GM21619 (cell line): ENCODE results near the gene MAGI1.

Source experiments
- ATAC-seq: cut with Tn5 transposase; IDR thresholded peaks from one replicate; pipeline ENCODE4 v1.9.1; 2021; ENCODE audit not compliant: unreplicated experiment

MAGI1 gene

GRCh38 chr3:65814845-65815578 is 223.7 kb downstream of the MAGI1 start:
- ATAC-seq = no peak

- no peak for ATAC-seq
Observed at GRCh38 chr3:65811892-65812291, 226.8 kb downstream of the MAGI1 start.

DNA sequence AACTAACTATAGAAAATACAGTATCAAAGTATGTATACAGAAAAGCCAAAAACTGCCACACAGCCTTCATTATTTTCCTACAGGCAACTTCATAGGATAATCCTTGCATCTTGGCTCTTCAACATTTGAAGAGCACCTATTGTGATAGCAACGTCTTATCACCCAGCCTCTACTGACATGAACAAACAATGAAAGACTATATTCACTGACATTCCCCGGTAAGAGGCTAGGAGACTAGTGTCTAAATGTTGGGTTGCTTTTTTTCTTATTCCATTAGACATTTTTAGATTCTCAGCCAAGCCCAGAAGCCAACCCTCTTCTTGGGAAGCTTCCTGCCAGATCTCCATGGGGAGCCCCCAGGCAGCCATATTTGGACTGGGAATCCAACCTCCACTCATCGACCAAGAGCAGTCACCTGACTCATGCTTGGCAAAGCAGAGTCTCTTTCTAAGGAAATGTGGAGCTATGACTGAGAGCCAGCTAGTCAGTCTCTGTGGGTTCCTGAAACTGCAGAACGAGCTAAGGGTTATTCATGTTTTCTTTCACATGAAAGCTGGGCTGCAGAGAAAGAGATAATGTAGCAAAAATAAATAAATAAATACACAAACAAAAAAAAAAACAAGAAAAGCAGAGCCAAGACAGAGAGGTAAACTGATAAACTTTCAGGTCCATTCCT is 227.5 kb downstream of the MAGI1 start:
- no peak for ATAC-seq

GRCh38 chr3:65810302-65810701 is 228.4 kb downstream of the MAGI1 start:
- ATAC-seq = no peak

DNA sequence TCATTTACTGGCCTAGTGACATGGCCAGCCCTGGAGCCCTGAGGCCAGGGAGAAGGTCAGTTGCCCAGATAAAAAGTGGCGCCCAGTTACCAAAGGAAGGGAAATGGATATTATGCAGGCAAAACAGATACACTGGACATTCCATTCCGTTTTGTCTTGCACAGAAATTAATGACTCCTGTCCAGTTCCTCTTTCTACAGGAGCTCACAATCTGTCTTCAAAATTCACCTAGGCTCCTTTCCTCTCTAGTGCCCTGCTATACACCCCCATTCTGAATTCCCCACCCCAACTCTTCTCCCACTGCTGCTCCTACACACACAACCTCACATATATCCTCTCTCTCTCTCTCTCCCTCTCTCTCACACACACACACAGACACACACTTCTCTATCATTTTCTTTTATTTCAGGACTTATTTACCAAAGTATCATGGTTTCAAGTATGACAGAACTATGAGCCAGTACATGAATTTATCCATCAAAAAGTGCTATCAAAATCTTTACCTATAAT is 229.0 kb downstream of the MAGI1 start:
- ATAC-seq = no peak

GRCh38 chr3:65808824-65809223 is 229.9 kb downstream of the MAGI1 start:
- ATAC-seq = no peak

DNA sequence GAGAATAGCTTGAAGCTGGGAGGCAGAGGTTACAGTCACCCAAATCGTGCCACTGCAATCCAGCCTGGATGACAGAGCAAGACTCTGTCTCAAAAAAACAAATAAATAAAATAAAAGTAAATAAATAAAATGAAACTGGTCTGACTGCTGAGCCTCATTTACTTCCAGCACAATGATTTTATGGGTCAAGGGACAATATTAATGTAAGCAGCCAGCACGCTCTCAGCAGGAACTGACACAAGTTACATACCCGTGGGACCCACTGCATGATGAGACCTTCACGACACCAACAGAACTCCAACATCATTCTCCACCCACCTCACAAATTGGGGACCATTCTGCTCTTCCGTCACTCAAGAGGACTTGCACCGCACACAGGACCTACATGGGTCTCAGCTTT is 230.3 kb downstream of the MAGI1 start:
- no peak for ATAC-seq

DNA sequence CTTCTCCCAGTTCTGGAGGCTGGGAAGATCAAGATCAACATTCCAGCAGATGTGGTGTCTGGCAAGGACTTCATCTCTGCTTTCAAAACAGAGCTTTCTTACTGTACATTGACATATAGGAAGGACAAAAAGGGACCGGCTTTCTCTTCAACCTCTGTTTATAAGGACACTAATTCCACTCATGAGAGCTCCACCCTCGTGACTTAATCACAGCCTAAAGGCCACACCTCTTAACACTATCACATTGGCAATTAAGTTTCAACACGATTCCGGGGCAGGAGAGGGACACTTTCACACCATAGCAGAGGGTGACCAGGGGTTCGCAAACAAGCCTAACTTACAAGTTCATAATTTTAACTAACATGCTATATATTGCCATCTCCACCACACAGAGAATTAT is 231.5 kb downstream of the MAGI1 start:
- no peak for ATAC-seq

DNA sequence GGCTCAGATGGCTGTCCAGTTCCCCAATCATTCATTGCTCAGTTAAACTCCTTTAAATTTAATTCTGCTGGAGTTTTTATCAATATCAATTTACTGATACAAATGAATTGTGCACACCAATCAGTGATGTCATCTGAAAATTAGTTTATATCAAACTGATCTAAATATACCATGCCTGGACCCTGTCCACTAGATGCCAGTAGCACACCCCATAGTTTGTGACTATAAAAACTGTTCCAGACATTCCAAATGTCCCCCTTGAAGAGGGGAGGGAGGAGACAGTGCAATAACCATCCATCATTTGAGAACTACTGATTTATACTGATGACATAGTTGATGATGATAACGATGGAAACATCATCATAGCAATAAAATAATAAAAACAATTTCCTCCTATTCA is 232.1 kb downstream of the MAGI1 start:
- ATAC-seq = no peak

DNA sequence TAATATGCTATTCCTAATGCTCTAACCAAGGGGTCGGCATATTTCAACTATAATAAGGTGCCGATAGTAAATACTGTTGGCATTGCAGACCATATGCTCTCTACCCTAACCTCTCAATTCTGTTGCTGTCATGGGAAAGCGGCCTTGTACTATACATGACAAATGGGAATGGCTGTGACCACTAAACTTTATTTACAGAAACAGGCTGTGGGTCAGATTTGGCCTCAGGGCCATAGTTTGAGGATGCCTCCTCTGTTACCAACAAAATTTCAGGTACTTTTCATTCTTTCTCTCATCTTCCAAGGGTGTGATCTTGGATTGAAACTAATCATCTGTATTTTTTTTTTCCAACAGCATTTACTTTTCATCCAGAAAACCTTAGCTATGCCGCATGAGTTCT is 242.0 kb downstream of the MAGI1 start:
- ATAC-seq = no peak

- ATAC-seq = no peak
Observed at GRCh38 chr3:65795166-65795565, 243.6 kb downstream of the MAGI1 start.

GRCh38 chr3:65793495-65794200 is 245.1 kb downstream of the MAGI1 start:
- ATAC-seq = no peak

- ATAC-seq = no peak
Observed at GRCh38 chr3:65788461-65788860, 250.3 kb downstream of the MAGI1 start.

DNA sequence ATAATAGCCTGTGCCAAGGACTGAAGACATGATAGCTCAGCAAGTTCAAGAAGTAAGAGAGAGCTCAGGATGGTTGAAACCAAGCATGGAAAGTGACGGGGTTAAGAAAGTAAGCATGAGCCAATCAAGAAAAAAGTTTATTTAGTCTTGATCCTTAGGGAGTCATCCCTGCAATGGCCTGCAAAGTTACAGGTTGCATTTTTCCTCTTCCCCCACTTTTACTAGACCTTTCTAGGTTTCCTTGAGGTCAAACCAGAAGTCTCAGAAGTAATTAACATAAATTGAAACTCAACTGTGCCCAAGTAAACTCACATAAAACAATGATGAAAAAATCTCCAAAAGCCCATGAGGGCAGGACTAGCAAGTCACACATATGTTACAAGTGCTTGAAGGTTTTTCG is 250.9 kb downstream of the MAGI1 start:
- ATAC-seq = no peak

GRCh38 chr3:65787340-65787739 is 251.4 kb downstream of the MAGI1 start:
- ATAC-seq = no peak

- no peak for ATAC-seq
Observed at GRCh38 chr3:65786890-65787289, 251.8 kb downstream of the MAGI1 start.

- ATAC-seq = no peak
Observed at GRCh38 chr3:65785065-65785645, 253.6 kb downstream of the MAGI1 start.

- no peak for ATAC-seq
Observed at GRCh38 chr3:65783117-65783516, 255.6 kb downstream of the MAGI1 start.

GRCh38 chr3:65781594-65781993 is 257.1 kb downstream of the MAGI1 start:
- ATAC-seq = no peak

DNA sequence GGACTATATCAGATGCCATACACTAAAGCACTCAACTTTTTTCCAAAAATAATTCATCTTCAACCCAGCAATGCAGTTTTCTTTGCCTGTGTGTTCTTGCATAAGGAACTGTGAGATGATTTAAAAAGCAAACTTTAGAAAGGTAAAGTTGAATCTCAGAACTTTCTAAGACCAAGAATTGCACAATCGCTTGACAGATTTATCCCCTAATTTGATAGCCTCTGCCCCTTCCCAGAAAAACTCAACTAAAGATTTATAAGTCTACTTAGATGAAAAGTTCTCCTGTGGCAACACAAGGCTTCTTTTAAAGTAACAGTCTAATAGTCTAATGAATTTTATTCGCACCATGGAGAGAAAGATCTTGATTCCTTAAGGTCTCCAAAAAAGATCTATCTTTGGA is 259.3 kb downstream of the MAGI1 start:
- ATAC-seq = no peak

DNA sequence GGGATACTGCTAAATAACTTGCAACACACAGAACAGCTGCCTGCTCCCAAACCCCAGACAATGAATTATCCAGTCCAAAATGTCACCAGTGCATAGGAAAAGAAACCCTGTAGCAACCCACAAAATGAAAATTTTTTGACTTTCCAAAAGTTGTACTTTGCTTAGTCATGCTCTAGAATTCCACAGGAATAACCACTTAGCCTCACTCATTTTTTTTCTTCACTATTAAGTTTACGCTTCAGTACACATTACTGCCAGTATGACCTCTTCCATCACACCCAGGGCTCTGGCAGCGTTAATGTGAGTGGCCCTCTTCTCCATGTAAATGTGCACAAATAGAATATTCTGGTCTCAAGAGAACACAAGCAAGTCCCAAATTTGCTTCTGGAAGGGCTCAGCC is 259.8 kb downstream of the MAGI1 start:
- ATAC-seq = no peak

GRCh38 chr3:65777050-65777449 is 261.7 kb downstream of the MAGI1 start:
- no peak for ATAC-seq
